Heart right ventricle (tissue), 16 donors: Measurements from ENCODE around the gene H2AZ1. TPM values are rescaled to one million over a fixed set of nuclear protein-coding genes. Genes with fewer than 3 reads are reported as not detected.

Source experiments
- ATAC-seq, 8 donors: fragments of 200-7000 bp; cut with Tn5 transposase; one replicate each; pipeline ENCODE4 v1.9.1; 2020; ENCODE audit warnings: mild to moderate bottlenecking in 8 of 8, moderate library complexity in 8 of 8, moderate number of reproducible peaks in 1 of 8
- DNase-seq, 2 donors: peaks; one replicate each; pipeline ENCODE4 v3.0.0-alpha.2; 2020
- H3K27ac ChIP-seq, 10 donors: fragments of 200-600 bp; sonication (generic) in 2 of 10; one replicate each; pipeline versions ENCODE4 v1.5.0 to v1.8.0; 2020 to 2022; ENCODE audit warnings: mild to moderate bottlenecking in 3 of 10
- H3K27me3 ChIP-seq, 7 donors: fragments of 200-600 bp; one replicate each; pipeline ENCODE4 v1.8.0; 2021 to 2022; ENCODE audit warnings: mild to moderate bottlenecking in 2 of 7
- H3K36me3 ChIP-seq, 9 donors: fragments of 200-600 bp; sonication (generic) in 1 of 9; one replicate each; pipeline versions ENCODE4 v1.5.0 to v1.8.0; 2020 to 2022; ENCODE audit warnings: mild to moderate bottlenecking in 2 of 9
- H3K4me1 ChIP-seq, 9 donors: fragments of 200-600 bp; sonication (generic) in 1 of 9; one replicate each; pipeline versions ENCODE4 v1.5.0 to v1.8.0; 2020 to 2022; ENCODE audit warnings: mild to moderate bottlenecking in 4 of 9
- H3K4me3 ChIP-seq, 10 donors: fragments of 200-600 bp; sonication (generic) in 2 of 10; one replicate each; pipeline versions ENCODE4 v1.5.0 to v1.8.0; 2020 to 2022; ENCODE audit warnings: mild to moderate bottlenecking in 7 of 10, moderate library complexity in 2 of 10
- H3K9me3 ChIP-seq, 11 donors: fragments of 200-600 bp in 10 of 11; sonication (generic) in 2 of 11; one replicate each; pipeline versions ENCODE4 v1.5.0 to v1.8.0; 2013 to 2022; ENCODE audit warnings: mild to moderate bottlenecking in 2 of 11, control low read depth in 1 of 11, moderate library complexity in 1 of 11
- WGBS, 2 donors: extraction: QIAGEN DNeasy Blood & Tissue Kit; methylation state at CpG; one replicate each; pipeline ENCODE4 v1.1.7; 2013; ENCODE audit warnings: inconsistent platforms in 1 of 2; 5-methylcytosine and 5-hydroxymethylcytosine counted together
- intact Hi-C, 10 donors: fragments of 100-400 bp; cut with DNase I; formaldehyde crosslinking; loops; one replicate each; pipeline versions ENCODE4 v1.11.1 to v1.14.2; 2022
- polyA plus RNA-seq, 2 donors: library from polyadenylated mRNA; stranded (reverse); fragments of 200-250 nt; gene quantifications; one replicate each; pipeline ENCODE4 v1.2.3, GENCODE V29; 2013
- total RNA-seq, 10 donors: library from RNA; stranded (reverse); fragmentation: NEBNext Ultra II Directional in 3 of 10; extraction: Animal tissue kit (Norgen Biotek cat#: 25700) in 3 of 10; gene quantifications; one replicate each; pipeline versions ENCODE4 v1.2.1 to v1.2.4, GENCODE V29; 2021 to 2023
- TF ChIP-seq, protein P1 (sequence below), 9 donors: fragments of 200-600 bp; sonication (generic) in 2 of 9; IDR thresholded peaks; one replicate each; pipeline versions ENCODE4 v1.5.0 to v1.8.0; 2021 to 2022; ENCODE audit warnings: antibody characterized with exemption in 9 of 9, mild to moderate bottlenecking in 5 of 9, moderate library complexity in 1 of 9
- donor health status: Arrhythmogenic right ventricular cardiomyopathy.
- donor health status: ischemic (EF 13 %, LVEDD 7.1; RV severe dilation, severe dysfunction).
- donor health status: healthy with polysubstance abuse.
- donor health status: DM: no; HTN: yes; CAD: no.
- donor health status: DM: no; HTN: no; CAD: no.
- donor health status: ischemic (EF 25% LVEDD 6.9; RV normal size, moderate dysfunction).
- donor health status: ischemic (EF 25% LVEDD 5.7; RV mildly dilated, moderate dysfunction).
- donor health status: healthy.
- donor health status: DM: yes; HTN: yes; CAD: no.
- donor health status: Ischemic cardiomyopathy.
- donor health status: ischemic (EF 35%, LVEDD 5.7; RV mildly dilated, moderate dysfunction).
- donor health status: nonischemic (EF 11% LVEDD 7.7; RV severe dilation, severe dysfunction).
- donor health status: DM: yes; HTN: yes; CAD: no.
- donor health status: PGD.
- donor health status: ischemic (EF 29% LVEDD 5.4; RV normal size, mild dysfunction).
- donor health status: nonischemic (EF 23%, LVEDD 6.1; RV moderate dilation, normal function).

The H2AZ1 gene
- total and polyA plus RNA-seq, 12 donors: 34.8 to 211 (median 49.4) TPM

DNA sequence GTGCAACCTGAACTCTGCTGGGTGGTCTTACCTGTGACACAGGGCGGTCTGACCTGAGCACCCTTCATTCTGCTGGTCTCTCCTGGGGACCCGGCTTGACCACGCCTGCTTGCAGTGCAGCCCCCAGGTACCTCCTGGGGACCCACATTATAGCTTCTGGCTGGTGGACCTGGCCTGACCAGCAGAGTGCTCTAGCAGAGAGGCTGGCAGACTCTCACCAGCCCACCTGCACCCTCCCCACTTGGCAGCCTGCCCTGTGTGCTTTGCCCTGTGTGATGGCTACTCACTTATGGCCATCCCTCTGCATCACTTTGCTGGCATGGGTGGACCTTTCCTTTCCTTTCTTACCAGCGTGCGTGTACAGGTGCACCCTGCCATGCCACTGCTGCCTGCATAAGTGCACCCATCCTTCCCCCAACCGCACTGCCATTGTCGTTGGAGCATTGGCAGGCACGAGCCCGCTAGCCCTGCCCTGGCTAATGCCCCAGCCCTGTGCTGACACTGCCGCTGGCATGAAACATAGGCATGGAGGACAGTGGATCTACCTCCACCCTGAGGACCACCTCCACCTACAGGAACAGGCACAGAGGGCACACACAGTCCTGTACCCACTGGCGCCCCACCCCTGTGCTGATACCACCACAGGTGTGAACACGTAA, 21.5 kb upstream of the H2AZ1 start:
- TF ChIP-seq, protein P1, sequence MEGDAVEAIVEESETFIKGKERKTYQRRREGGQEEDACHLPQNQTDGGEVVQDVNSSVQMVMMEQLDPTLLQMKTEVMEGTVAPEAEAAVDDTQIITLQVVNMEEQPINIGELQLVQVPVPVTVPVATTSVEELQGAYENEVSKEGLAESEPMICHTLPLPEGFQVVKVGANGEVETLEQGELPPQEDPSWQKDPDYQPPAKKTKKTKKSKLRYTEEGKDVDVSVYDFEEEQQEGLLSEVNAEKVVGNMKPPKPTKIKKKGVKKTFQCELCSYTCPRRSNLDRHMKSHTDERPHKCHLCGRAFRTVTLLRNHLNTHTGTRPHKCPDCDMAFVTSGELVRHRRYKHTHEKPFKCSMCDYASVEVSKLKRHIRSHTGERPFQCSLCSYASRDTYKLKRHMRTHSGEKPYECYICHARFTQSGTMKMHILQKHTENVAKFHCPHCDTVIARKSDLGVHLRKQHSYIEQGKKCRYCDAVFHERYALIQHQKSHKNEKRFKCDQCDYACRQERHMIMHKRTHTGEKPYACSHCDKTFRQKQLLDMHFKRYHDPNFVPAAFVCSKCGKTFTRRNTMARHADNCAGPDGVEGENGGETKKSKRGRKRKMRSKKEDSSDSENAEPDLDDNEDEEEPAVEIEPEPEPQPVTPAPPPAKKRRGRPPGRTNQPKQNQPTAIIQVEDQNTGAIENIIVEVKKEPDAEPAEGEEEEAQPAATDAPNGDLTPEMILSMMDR (IDR thresholded peaks at IDR 0.05): no peak
- H3K4me1 ChIP-seq: no peaks in the 10 kb centered on the region
- intact Hi-C loops: no loop called here
- H3K27me3 ChIP-seq: no peaks in the 10 kb centered on the region
- no peak for DNase-seq
- WGBS, 2 donors: 97% methylated on average over 12 of the region's 12 CpGs
- no peak overlapping the region for H3K27ac ChIP-seq
- H3K9me3 ChIP-seq: peaks cover 0 to 26% (median 0%) of the 10 kb centered on the region in 11 donors
- no peak overlapping the region for H3K4me3 ChIP-seq
- H3K36me3 ChIP-seq: no peaks in the 10 kb centered on the region
- ATAC-seq: no peak

DNA sequence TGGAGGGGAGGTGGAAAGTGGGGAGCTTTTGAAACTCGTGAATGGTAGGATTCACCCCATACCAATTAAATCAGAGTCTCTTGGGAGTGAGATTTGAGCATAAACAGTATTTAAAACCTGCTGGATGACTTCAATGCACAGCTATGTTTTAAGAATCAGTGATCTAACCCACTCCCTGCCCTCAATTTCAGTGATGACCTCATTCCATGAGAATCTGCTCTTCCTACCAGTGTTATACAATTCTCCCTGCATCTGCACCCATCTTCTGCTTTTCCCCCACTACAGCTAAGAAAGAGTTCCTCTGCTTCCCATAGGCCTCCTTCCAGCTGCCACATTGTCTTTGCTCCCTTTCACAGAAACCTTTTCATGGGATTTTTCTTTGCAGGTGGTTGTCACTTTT, 18.3 kb upstream of the H2AZ1 start:
- TF ChIP-seq, protein P1 (IDR thresholded peaks at IDR 0.05): no peak
- 38 to 55% methylated on average over 1 of the region's 1 CpG for WGBS, 2 donors

DNA sequence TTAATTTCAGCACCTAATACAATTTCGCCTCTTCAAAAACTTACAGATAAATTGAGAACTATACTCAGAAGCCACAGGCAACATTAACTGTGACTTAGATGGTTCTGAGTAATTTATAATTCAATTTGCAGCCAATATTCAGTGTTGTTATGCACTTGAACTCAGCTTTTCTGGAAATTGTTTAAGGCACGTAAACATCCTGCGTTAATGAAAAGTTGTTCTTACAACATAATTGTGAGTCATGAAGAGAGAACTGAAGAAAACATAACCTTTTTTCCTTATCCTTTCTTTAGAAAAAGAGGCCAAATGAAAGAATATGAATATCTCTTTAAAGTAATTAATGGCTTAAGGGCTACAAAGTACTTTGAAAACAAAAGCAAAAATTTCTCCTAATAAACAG, 16.6 kb upstream of the H2AZ1 start:
- H3K4me1 ChIP-seq: no peaks in the 10 kb centered on the region
- TF ChIP-seq, protein P1 (IDR thresholded peaks at IDR 0.05): no peak
- H3K4me3 ChIP-seq: no peak overlapping the region
- no peaks in the 10 kb centered on the region for H3K36me3 ChIP-seq
- no peaks in the 10 kb centered on the region for H3K9me3 ChIP-seq
- peaks cover 0 to 4% (median 0%) of the 10 kb centered on the region in 7 donors for H3K27me3 ChIP-seq
- H3K27ac ChIP-seq: no peak overlapping the region
- WGBS, 2 donors: 91 to 95% methylated on average over 3 of the region's 3 CpGs
- DNase-seq (no peak), ATAC-seq (no peak)
- intact Hi-C loops: no loop called here

More for the DNA sequence above, 18.3 kb upstream of the H2AZ1 start:
- H3K4me1 ChIP-seq: no peaks in the 10 kb centered on the region
- no peak for ATAC-seq
- intact Hi-C loops: no loop called here
- H3K36me3 ChIP-seq: no peaks in the 10 kb centered on the region
- H3K27ac ChIP-seq: no peak overlapping the region
- no peaks in the 10 kb centered on the region for H3K9me3 ChIP-seq
- no peak for DNase-seq
- no peak overlapping the region for H3K4me3 ChIP-seq
- peaks cover 0 to 4% (median 0%) of the 10 kb centered on the region in 7 donors for H3K27me3 ChIP-seq

DNA sequence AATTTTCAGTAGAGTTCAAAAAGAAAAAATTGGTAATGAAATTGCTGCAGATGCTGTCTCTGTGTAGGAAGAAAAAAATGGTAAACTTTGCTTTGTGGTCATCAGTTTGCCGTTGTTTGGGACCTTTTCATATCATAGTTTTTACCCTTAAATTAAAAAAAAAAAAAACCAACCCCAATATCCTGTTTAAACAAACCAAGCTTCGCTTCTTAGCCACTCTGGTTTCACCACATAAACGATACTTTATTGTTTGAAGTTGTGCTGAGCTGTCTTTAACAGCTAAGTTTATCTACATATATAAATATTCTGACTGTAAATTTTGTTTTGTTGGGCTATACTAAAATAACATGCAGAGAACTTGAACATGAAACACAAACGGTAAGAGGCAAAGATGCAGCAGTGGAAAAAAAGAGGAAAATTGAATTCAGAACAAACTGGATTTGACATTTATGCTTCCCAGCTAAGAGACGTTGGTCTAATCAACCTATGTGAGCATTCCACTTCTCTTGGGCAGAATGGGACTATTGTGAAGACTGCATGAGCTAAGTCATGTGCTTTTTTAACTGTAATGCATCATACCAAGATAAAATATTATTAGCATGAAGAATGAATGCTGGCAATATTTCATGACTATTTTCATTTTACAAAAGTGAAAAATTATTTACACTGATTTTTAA, 15.7 kb upstream of the H2AZ1 start:
- no peaks in the 10 kb centered on the region for H3K4me1 ChIP-seq
- 61 to 62% methylated on average over 5 of the region's 5 CpGs for WGBS, 2 donors
- peaks cover 0 to 4% (median 0%) of the 10 kb centered on the region in 7 donors for H3K27me3 ChIP-seq
- intact Hi-C loops: no loop called here
- DNase-seq: no peak
- TF ChIP-seq, protein P1 (IDR thresholded peaks at IDR 0.05): no peak
- H3K9me3 ChIP-seq: no peaks in the 10 kb centered on the region
- ATAC-seq: no peak
- no peaks in the 10 kb centered on the region for H3K36me3 ChIP-seq
- no peak overlapping the region for H3K4me3 ChIP-seq
- no peak overlapping the region for H3K27ac ChIP-seq
